MCF 10A (cell line): ENCODE data around the gene DPYD. TPM values are rescaled to one million over a fixed set of nuclear protein-coding genes. Genes with fewer than 3 reads are reported as not detected.

Experiments
- BruUV-seq: library from RNA; stranded (reverse); fragments of 400-500 nt; replicated peaks from 2 replicates; lab custom pipeline; 2021; lab: Mats Ljungman, UMichigan
- CTCF ChIA-PET: fragments of 300-600 bp; sonication (Branson Sonifier 250); formaldehyde crosslinking; extraction: SDS; loops from one replicate; lab custom pipeline; 2021; ENCODE audit warnings: antibody characterized with exemption, inconsistent platforms; lab: Yijun Ruan, JAX
- POLR2A ChIA-PET: fragments of 300-600, 350-650 bp; sonication (Branson Sonifier 250); formaldehyde crosslinking; extraction: SDS; loops from one replicate; lab custom pipeline; 2020; ENCODE audit warnings: antibody characterized with exemption, inconsistent platforms; lab: Yijun Ruan, JAX
- DNase-seq: peaks from one replicate; pipeline ENCODE4 v3.0.0-alpha.2; 2018; ENCODE audit not compliant: unreplicated experiment
- H3K27ac Mint-ChIP-seq: one replicate; pipeline ENCODE4 v1.8.0; 2022; ENCODE audit warnings: mild to moderate bottlenecking, low read depth, mixed read lengths; ENCODE audit not compliant: unreplicated experiment
- H3K27me3 Mint-ChIP-seq: one replicate; pipeline ENCODE4 v1.8.0; 2022; ENCODE audit warnings: mixed read lengths; ENCODE audit not compliant: insufficient read depth, unreplicated experiment
- H3K36me3 Mint-ChIP-seq: one replicate; pipeline ENCODE4 v1.8.0; 2022; ENCODE audit warnings: mild to moderate bottlenecking, moderate library complexity, mixed read lengths; ENCODE audit not compliant: insufficient read depth, unreplicated experiment
- H3K4me1 Mint-ChIP-seq: one replicate; pipeline ENCODE4 v1.8.0; 2022; ENCODE audit warnings: mixed read lengths; ENCODE audit not compliant: insufficient read depth, unreplicated experiment
- H3K4me3 Mint-ChIP-seq: one replicate; pipeline ENCODE4 v1.8.0; 2022; ENCODE audit warnings: mild to moderate bottlenecking, moderate library complexity, mixed read lengths; ENCODE audit not compliant: unreplicated experiment
- H3K9me3 Mint-ChIP-seq: one replicate; pipeline ENCODE4 v1.8.0; 2022; ENCODE audit warnings: mixed read lengths; ENCODE audit not compliant: unreplicated experiment
- CTCF ChIP-seq: fragments of 200-600 bp; IDR thresholded peaks from one replicate; pipeline ENCODE4 v1.8.0; 2022; ENCODE audit warnings: antibody characterized with exemption, mild to moderate bottlenecking; ENCODE audit not compliant: unreplicated experiment
- intact Hi-C: fragments of 100-400 bp; cut with micrococcal nuclease; formaldehyde crosslinking; loops from 2 replicates; pipeline ENCODE4 v1.14.1; 2022
- total RNA-seq: library from RNA; stranded (reverse); gene quantifications from 2 replicates; pipeline ENCODE4 v1.2.3, GENCODE V29; 2022

The DPYD gene
- total RNA-seq, 1 experiment from 2014 or later: 48.2 TPM

GRCh38 chr1:97053268-97053667 is 867.6 kb downstream of the DPYD start:
- Mint-ChIP-seq H3K36me3 (peaks cover 5% of the 10 kb centered on the region), H3K9me3 (peaks cover 5% of the 10 kb centered on the region), H3K27me3 (no peaks in the 10 kb centered on the region), H3K4me3 (no peak overlapping the region), H3K27ac (no peak overlapping the region), H3K4me1 (peaks cover 11% of the 10 kb centered on the region)
- DNase-seq: no peak
- intact Hi-C loops: no loop called here
- ChIA-PET CTCF (no interaction called here), POLR2A (interaction anchor here (1.5 kb wide), 1 partner anchor 20 kb away, joined by 4 read pairs; no protein-coding TSS in a partner anchor)
- no TSS peak for BruUV-seq
- TF ChIP-seq CTCF: no peak

GRCh38 chr1:97051823-97052222 is 869.0 kb downstream of the DPYD start:
- ChIA-PET CTCF (interaction anchor here (1.1 kb wide), 1 partner anchor 27 kb away, joined by 3 read pairs; no protein-coding TSS in a partner anchor), POLR2A (interaction anchor here (1.5 kb wide), 1 partner anchor 19 kb away, joined by 4 read pairs; no protein-coding TSS in a partner anchor)
- BruUV-seq: no TSS peak
- no peak for TF ChIP-seq CTCF
- Mint-ChIP-seq H3K27ac (no peak overlapping the region), H3K4me1 (peaks cover 11% of the 10 kb centered on the region), H3K27me3 (no peaks in the 10 kb centered on the region), H3K4me3 (no peak overlapping the region), H3K9me3 (peaks cover 5% of the 10 kb centered on the region), H3K36me3 (no peaks in the 10 kb centered on the region)
- intact Hi-C loops: loop anchor here (2.0 kb wide), 1 partner anchor 815 kb away; no protein-coding TSS in a partner anchor
- DNase-seq: no peak

GRCh38 chr1:97050506-97050905 is 870.3 kb downstream of the DPYD start:
- H3K4me3 Mint-ChIP-seq: no peak overlapping the region

GRCh38 chr1:97047421-97047793 is 873.4 kb downstream of the DPYD start:
- CTCF ChIA-PET: interaction anchor here (0.6 to 0.7 kb wide), 2 partner anchors 23 to 1502 kb away, joined by 3 to 4 read pairs; no protein-coding TSS in a partner anchor
- POLR2A ChIA-PET: no interaction called here

More at GRCh38 chr1:97050506-97050905, 870.3 kb downstream of the DPYD start:
- ChIA-PET CTCF (interaction anchor here (0.7 to 1.8 kb wide), 5 partner anchors 9 to 85 kb away, joined by 3 to 7 read pairs (median 3); no protein-coding TSS in a partner anchor), POLR2A (interaction anchor here (1.3 kb wide), 1 partner anchor 14 kb away, joined by 3 read pairs; no protein-coding TSS in a partner anchor)
- Mint-ChIP-seq H3K27me3 (no peaks in the 10 kb centered on the region), H3K9me3 (no peaks in the 10 kb centered on the region), H3K27ac (no peak overlapping the region), H3K36me3 (no peaks in the 10 kb centered on the region), H3K4me1 (peaks cover 11% of the 10 kb centered on the region)
- intact Hi-C loops: loop anchor here (1.0 to 2.0 kb wide), 2 partner anchors 84 to 814 kb away; no protein-coding TSS in a partner anchor
- TF ChIP-seq CTCF: peak; percentile 31
- no TSS peak for BruUV-seq
- DNase-seq: peak; percentile 43

More at GRCh38 chr1:97047421-97047793, 873.4 kb downstream of the DPYD start:
- Mint-ChIP-seq H3K9me3 (no peaks in the 10 kb centered on the region), H3K27ac (no peak overlapping the region), H3K4me3 (no peak overlapping the region), H3K36me3 (no peaks in the 10 kb centered on the region), H3K4me1 (peaks cover 14% of the 10 kb centered on the region), H3K27me3 (no peaks in the 10 kb centered on the region)
- DNase-seq: no peak
- BruUV-seq: no TSS peak
- TF ChIP-seq CTCF: no peak
- intact Hi-C loops: no loop called here
